Calu3 (cell line): ENCODE measurements around the gene MDM1. TPM values are rescaled to one million over a fixed set of nuclear protein-coding genes. Genes with fewer than 3 reads are reported as not detected.

Experiments used
- BruUV-seq: library from RNA; stranded (reverse); fragments of 400-500 nt; replicated peaks from 2 replicates; lab custom pipeline; 2021; lab: Mats Ljungman, UMichigan
- CTCF ChIA-PET: fragments of 300-600 bp; sonication (Branson Sonifier 250); formaldehyde crosslinking; loops from one replicate; lab custom pipeline; 2022; ENCODE audit warnings: antibody characterized with exemption; lab: Charles Lee
- DNase-seq: peaks from one replicate; pipeline ENCODE4 v3.0.0; 2022
- H3K27ac Mint-ChIP-seq: one replicate; pipeline ENCODE4 v1.8.0; 2022; ENCODE audit warnings: mixed read lengths; ENCODE audit not compliant: unreplicated experiment
- H3K27me3 Mint-ChIP-seq: one replicate; pipeline ENCODE4 v1.8.0; 2022; ENCODE audit warnings: mixed read lengths; ENCODE audit not compliant: unreplicated experiment
- H3K36me3 Mint-ChIP-seq: one replicate; pipeline ENCODE4 v1.8.0; 2022; ENCODE audit warnings: mild to moderate bottlenecking, moderate library complexity, mixed read lengths; ENCODE audit not compliant: insufficient read depth, unreplicated experiment
- H3K4me1 Mint-ChIP-seq: one replicate; pipeline ENCODE4 v1.8.0; 2022; ENCODE audit warnings: mild to moderate bottlenecking, low read depth, mixed read lengths; ENCODE audit not compliant: unreplicated experiment
- H3K4me3 Mint-ChIP-seq: one replicate; pipeline ENCODE4 v1.8.0; 2022; ENCODE audit warnings: mild to moderate bottlenecking, low read depth, moderate library complexity, mixed read lengths; ENCODE audit not compliant: unreplicated experiment
- H3K9me3 Mint-ChIP-seq: one replicate; pipeline ENCODE4 v1.8.0; 2022; ENCODE audit warnings: low read depth, mixed read lengths; ENCODE audit not compliant: unreplicated experiment
- CTCF ChIP-seq: fragments of 200-600 bp; IDR thresholded peaks from one replicate; pipeline ENCODE4 v1.8.0; 2022; ENCODE audit warnings: antibody characterized with exemption; ENCODE audit not compliant: unreplicated experiment
- intact Hi-C: fragments of 100-400 bp; cut with micrococcal nuclease; formaldehyde crosslinking; loops from one replicate; pipeline ENCODE4 v1.10.0; 2022; ENCODE audit not compliant: unreplicated experiment
- total RNA-seq: library from RNA; stranded (reverse); gene quantifications from 2 replicates; pipeline ENCODE4 v1.2.3, GENCODE V29; 2022

The MDM1 gene
- total RNA-seq, 1 experiment from 2014 or later = 22.7 TPM

GRCh38 chr12:68367116-68367515 is 35.0 kb upstream of the MDM1 start:
- no peak overlapping the region for H3K27ac Mint-ChIP-seq
- intact Hi-C loops = no loop called here
- no peak for TF ChIP-seq CTCF
- H3K36me3 Mint-ChIP-seq = no peaks in the 10 kb centered on the region
- peaks cover 18% of the 10 kb centered on the region for H3K4me1 Mint-ChIP-seq
- DNase-seq = no peak
- H3K9me3 Mint-ChIP-seq = no peaks in the 10 kb centered on the region
- H3K4me3 Mint-ChIP-seq = no peak overlapping the region
- CTCF ChIA-PET = no interaction called here
- H3K27me3 Mint-ChIP-seq = no peaks in the 10 kb centered on the region
- BruUV-seq = no TSS peak

- H3K4me1 Mint-ChIP-seq = peaks cover 18% of the 10 kb centered on the region
- BruUV-seq = no TSS peak
- H3K36me3 Mint-ChIP-seq = no peaks in the 10 kb centered on the region
- DNase-seq = peak; percentile 89
- H3K4me3 Mint-ChIP-seq = peak overlapping the region; percentile 67
- H3K27me3 Mint-ChIP-seq = no peaks in the 10 kb centered on the region
- H3K27ac Mint-ChIP-seq = peak overlapping the region; percentile 43
- no peaks in the 10 kb centered on the region for H3K9me3 Mint-ChIP-seq
- CTCF ChIA-PET = no interaction called here
- intact Hi-C loops = no loop called here
- no peak for TF ChIP-seq CTCF
Measured at GRCh38 chr12:68364893-68365725, 32.9 kb upstream of the MDM1 start.

- TF ChIP-seq CTCF = no peak
- Mint-ChIP-seq H3K27me3 (no peaks in the 10 kb centered on the region), H3K9me3 (no peaks in the 10 kb centered on the region), H3K36me3 (no peaks in the 10 kb centered on the region), H3K27ac (no peak overlapping the region), H3K4me3 (no peak overlapping the region), H3K4me1 (peaks cover 18% of the 10 kb centered on the region)
- CTCF ChIA-PET = no interaction called here
- no peak for DNase-seq
- no TSS peak for BruUV-seq
- intact Hi-C loops = no loop called here
Measured at GRCh38 chr12:68364328-68364727, 32.2 kb upstream of the MDM1 start.

- BruUV-seq = no TSS peak
- Mint-ChIP-seq H3K4me3 (no peak overlapping the region), H3K36me3 (no peaks in the 10 kb centered on the region), H3K27me3 (no peaks in the 10 kb centered on the region), H3K9me3 (no peaks in the 10 kb centered on the region), H3K27ac (no peak overlapping the region), H3K4me1 (peaks cover 18% of the 10 kb centered on the region)
- TF ChIP-seq CTCF = no peak
- intact Hi-C loops = no loop called here
- CTCF ChIA-PET = no interaction called here
- no peak for DNase-seq
Measured at GRCh38 chr12:68361953-68362352, 29.8 kb upstream of the MDM1 start.
